Measurements from ENCODE around the gene LIPG. TPM values are rescaled to one million over a fixed set of nuclear protein-coding genes. Genes with fewer than 3 reads are reported as not detected.

The LIPG gene
- total RNA-seq, 1 experiment from 2014 or later: 6.1 TPM

GRCh38 chr18:49608366-49609255, 46.8 kb downstream of the LIPG start:
- Histone ChIP-seq H2BK20ac (ENCODE audit: low read depth, low read length, poor library complexity, severe bottlenecking) (no peak overlapping the region), H3K14ac (ENCODE audit: insufficient read depth, low read length) (no peak overlapping the region), H3K4ac (ENCODE audit: low read depth, low read length) (no peak overlapping the region), H4K91ac (ENCODE audit: insufficient read length, low read depth, low read length) (no peak overlapping the region), H2BK5ac (ENCODE audit: insufficient read length, low read length) (no peak overlapping the region), H3K79me1 (ENCODE audit: insufficient read depth, low read depth, low read length, poor library complexity, severe bottlenecking) (no peaks in the 10 kb centered on the region), H3K79me2 (ENCODE audit: insufficient read depth, low read length) (no peaks in the 10 kb centered on the region), H3K23ac (ENCODE audit: insufficient read length, low read depth, low read length) (no peak overlapping the region), H3K4me1 (ENCODE audit: insufficient read depth, low read length) (peaks cover 3% of the 10 kb centered on the region; the same call in 1 of the 2 replicates), H2BK12ac (ENCODE audit: insufficient read length, low read depth, low read length) (no peak overlapping the region), H3T11ph (ENCODE audit: low read length) (no peak overlapping the region), H2BK15ac (ENCODE audit: low read depth, low read length) (no peak overlapping the region), H3K18ac (ENCODE audit: insufficient read length, low read depth, low read length) (no peak overlapping the region), H4K8ac (replicated peaks; ENCODE audit: insufficient read length, low read depth, low read length) (no peak overlapping the region), H3K9me3 (ENCODE audit: control insufficient read depth, low read depth, low read length) (no peaks in the 10 kb centered on the region), H3K27me3 (ENCODE audit: insufficient read depth, low read length) (no peaks in the 10 kb centered on the region), H3K27ac (ENCODE audit: insufficient read length, low read depth, low read length) (no peak overlapping the region), H4K20me1 (ENCODE audit: control insufficient read depth, insufficient read depth, insufficient read length) (no peaks in the 10 kb centered on the region), H3K56ac (ENCODE audit: insufficient read length, low read depth, low read length) (no peak overlapping the region), H3K23me2 (ENCODE audit: insufficient read length, low read depth, low read length, poor library complexity, severe bottlenecking) (no peaks in the 10 kb centered on the region), H2AK5ac (ENCODE audit: insufficient read length, low read length) (no peak overlapping the region), H3K9ac (ENCODE audit: extremely low read depth, insufficient read length, low read length) (no peak overlapping the region), H2AFZ (ENCODE audit: low read length) (no peak overlapping the region), H4K5ac (ENCODE audit: insufficient read length, low read depth, low read length) (no peak overlapping the region), H2BK120ac (ENCODE audit: low read depth, low read length, poor library complexity, severe bottlenecking) (no peak overlapping the region), H3K4me2 (ENCODE audit: insufficient read depth, insufficient read length, low read length) (no peak overlapping the region)
- Mint-ChIP-seq H3K4me1 (peaks cover 29 to 35% of the 10 kb centered on the region in 2 experiments), H3K27me3 (ENCODE audit: low read depth) (peaks cover 8% of the 10 kb centered on the region), H3K36me3 (ENCODE audit: insufficient read depth in 1 of 3, low read depth in 3 of 3) (peaks cover 0 to 8% (median 2%) of the 10 kb centered on the region in 3 experiments; a peak in 2 of 7 replicates), H3K27ac (no peak overlapping the region), H3K4me3 (no peak overlapping the region), H3K9me3 (peaks cover 4 to 5% of the 10 kb centered on the region in 2 experiments; a peak in 3 of 5 replicates)
- TF ChIP-seq CTCF (conservative IDR thresholded peaks at IDR 0.05): no peak
- WGBS (ENCODE audit: extremely low coverage, insufficient read length, low lambda C conversion rate): no CpG with 5 or more reads among the region's 4 CpGs
- no peak for DNase-seq
